GM10847 (cell line): Measurements from ENCODE around the gene FOXK1.

Experiments
- POLR2A ChIP-seq: IDR thresholded peaks from 2 replicates; pipeline ENCODE4 v1.6.1; 2011; ENCODE audit not compliant: insufficient read length; ENCODE audit errors: extremely low read depth

Gene FOXK1

DNA sequence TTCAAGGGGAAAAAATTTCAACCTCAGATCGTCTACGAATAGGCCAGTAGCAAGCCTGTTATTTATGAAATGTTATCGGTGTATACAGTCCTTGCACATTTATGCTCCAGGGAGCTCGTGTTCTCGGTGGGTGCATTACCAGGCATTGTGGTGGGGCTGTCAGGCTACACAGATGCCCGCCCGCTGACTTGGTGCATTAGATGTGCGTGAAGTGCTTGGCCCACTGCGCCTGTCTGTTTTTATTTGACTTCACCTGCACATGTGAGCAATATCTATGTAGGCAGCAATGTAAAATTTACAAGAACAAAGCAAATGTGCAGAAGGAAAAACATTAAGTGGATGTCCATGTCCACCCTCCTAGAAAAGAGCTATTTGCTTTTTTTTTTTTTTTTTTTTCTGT is 2.8 kb downstream of the FOXK1 start:
- TF ChIP-seq POLR2A: no peak

- TF ChIP-seq POLR2A: no peak
Measured at GRCh38 chr7:4687956-4688355, 5.9 kb downstream of the FOXK1 start.

DNA sequence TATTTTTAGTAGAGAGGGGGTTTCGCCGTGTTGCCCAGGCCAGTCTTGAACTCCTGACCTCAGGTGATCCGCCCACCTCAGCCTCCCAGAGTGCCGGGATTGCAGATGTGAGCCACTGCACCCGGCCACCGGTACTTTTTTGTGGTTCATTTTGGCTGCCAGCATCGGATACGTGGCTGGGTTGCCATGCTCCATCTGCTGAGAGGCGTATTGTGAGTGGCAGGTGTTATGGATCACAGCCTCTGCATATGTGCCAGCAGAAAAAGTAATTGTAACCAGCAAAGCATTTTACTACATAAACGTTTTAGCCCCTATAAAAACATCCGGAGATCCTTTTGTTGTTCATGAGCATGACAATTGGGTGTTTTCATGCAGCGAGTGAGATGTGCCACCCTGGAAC is 7.1 kb downstream of the FOXK1 start:
- no peak for TF ChIP-seq POLR2A

DNA sequence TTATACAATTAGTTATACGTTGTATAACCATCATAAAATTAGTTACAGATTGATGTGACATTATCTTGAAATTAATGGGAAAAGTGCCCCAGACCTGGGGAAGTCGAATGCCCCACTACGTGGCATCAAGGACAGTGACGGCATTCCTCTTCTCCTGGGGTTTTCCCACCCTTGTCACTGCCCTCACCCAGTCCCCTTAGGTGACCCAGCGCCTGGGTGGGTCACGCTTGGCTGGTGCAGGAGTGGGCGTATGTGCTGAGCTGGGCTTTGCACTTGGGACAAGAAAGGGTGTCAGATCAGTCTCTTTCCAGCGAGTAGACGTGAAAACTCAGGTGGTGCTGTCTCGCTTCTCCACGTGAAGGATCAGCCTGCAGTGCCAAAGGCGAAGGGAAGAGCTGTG is 7.6 kb downstream of the FOXK1 start:
- no peak for TF ChIP-seq POLR2A

GRCh38 chr7:4690953-4691856 is 9.1 kb downstream of the FOXK1 start:
- no peak for TF ChIP-seq POLR2A

GRCh38 chr7:4692055-4692454 is 10.0 kb downstream of the FOXK1 start:
- no peak for TF ChIP-seq POLR2A

DNA sequence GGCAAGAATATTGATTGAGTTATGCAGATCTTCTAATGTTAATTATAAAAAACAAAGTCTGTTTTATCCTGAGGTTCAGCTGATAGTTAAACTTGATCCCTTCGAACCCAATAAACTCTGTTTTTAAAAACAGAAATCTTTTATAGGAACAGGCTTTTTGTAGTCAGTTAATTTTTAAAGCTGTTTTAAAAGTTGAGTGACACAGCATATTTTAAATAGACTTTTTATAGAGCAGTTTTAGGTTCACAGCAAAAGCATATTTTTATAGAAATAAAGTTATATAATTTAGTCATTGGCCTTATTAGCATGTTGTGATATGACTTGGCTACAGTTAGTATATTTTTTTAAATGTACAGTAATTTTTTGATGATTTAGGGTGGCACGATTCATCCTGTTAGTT is 11.1 kb downstream of the FOXK1 start:
- no peak for TF ChIP-seq POLR2A

DNA sequence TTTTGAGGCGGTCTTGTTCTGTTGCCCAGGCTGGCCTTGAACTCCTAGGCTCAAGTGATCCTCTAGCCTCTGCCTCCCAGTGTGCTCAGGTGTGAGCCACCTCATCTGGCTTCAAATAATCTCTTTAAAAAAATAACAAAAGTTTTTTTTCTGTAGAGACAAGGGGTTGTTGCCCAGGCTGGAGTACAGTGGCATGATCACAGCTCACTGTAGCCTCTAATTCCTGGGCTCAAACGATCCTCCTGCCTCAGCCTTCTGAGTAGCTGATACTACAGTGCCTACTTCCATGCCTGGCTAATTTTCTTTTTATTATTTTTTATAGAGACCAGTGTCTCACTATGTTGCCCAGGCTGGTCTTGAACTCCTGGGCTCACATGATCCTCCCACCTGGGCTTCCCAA is 11.7 kb downstream of the FOXK1 start:
- TF ChIP-seq POLR2A: no peak

- no peak for TF ChIP-seq POLR2A
Measured at GRCh38 chr7:4694305-4694704, 12.2 kb downstream of the FOXK1 start.

DNA sequence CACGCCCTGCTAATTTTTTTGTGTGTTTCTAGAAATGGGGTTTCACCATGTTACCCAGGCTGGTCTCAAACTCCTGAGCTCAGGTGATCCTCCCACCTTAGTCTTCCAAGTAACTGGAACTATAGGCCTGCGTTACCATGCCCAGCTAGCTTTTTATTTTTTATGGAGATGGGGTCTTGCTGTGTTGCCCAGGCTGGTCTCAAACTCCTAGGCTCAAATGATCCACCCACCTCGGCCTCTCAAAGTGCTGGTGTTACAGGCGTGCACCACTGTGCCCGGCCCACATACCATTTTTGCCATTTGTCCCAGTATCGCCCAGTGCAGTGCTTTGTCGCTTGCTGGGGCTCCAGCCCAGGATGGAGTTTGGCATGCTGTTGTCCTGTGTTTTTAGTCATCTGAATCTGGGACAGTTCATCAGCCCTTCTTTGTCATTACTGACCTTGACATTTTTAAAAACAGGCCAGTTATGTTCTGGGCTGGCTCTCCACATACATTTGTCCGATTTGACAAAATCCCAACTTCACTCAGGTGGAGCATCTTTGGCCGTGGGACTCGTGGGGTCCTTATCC is 16.7 kb downstream of the FOXK1 start:
- no peak for TF ChIP-seq POLR2A

DNA sequence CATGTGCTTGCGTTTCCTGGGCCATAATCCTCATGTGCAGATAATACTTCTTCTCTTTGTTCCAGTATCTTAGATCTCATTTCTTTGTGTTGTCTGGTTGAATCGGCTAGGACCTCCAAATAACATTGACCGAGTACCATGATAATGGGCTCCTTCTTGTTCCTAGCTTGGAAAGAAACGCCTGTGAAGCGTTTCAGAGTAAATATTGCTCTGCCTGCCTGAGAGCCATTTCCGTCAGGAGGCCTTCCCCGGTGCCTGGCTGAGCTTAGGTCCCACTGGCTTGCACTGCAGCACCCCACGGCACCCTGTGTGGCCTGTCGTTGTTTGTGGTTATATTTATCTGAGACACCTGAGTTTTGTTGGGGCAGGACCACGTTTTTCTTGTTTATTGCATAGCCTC is 17.7 kb downstream of the FOXK1 start:
- no peak for TF ChIP-seq POLR2A

- TF ChIP-seq POLR2A: no peak
Measured at GRCh38 chr7:4700577-4701235, 18.6 kb downstream of the FOXK1 start.

DNA sequence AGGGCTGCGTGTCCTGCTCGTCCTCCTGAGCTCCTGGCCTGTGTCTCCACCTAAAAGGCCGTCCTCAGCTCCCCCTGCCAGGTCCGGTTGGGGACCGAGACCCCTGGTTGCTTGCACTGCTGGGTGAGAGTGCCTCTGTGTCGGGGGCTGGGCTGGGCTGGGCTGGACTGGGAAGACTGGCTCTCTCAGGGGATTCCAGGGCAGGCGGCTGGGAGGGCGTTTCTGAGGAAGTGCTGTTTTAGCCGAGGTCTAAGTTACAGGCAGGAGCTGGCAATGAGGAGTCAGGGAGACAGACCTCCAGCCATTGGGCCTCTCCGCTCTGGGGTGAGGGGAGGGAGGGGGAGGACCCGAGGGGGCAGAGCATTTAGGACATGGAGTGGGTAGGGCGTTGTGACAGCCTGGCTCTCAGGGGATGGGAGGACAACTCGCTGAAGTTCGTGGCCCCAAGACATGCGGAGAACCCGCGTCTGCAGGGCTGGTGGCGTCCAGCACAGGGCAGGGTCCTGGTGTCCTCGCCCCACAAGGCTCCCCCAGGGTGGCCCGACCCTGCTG is 20.9 kb downstream of the FOXK1 start:
- no peak for TF ChIP-seq POLR2A

- TF ChIP-seq POLR2A: no peak
Measured at GRCh38 chr7:4703532-4703931, 21.4 kb downstream of the FOXK1 start.

DNA sequence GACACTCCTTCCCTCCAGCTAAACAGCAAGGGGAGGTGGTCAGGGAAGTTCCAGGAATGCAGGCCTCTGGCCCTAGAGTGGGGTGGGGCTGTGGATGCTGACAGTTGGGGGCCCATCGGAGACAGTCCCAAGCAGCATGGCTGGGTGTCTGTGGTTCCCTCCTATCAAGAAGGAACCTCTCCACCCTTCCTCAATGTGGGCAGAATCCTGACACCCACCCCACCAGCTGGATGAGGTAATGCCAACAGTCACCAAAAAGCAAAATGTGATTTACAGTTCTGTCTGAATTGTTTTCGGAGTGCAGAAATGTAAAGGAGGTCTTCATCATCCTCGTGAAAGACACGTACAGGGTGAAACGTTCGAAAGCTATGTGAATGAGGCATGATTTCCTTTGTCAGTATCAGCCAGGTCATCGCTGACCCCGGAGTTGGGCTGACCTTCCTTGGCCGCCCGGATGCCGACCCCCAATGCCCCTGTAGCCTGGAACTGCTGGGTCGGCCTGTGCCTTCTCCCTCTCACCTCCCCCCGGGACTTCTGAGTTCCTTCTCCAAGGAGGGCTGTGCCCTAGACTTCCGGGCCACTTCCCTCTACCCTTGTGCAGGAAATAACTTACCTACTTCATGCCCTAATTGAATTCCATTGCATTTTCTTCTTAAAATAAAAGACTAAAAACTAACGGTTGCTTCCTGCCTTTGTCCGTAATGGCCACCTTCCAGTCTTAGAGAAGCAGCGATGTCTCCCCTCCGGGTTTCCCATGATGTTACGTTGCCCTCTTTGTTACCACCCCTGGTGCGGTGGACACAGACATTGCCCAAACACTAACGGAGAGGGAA is 24.5 kb downstream of the FOXK1 start:
- no peak for TF ChIP-seq POLR2A
